Activated naive CD8-positive, alpha-beta T cell treated with anti-CD3 and anti-CD28 coated beads, Interleukin-2, amount 50 U/mL, for 16 hours (primary cell): ENCODE measurements around the gene AHNAK.
"Not testable (repeated sequence)": the region's sequence is repeated elsewhere in the genome, so short reads cannot be mapped to it uniquely, and the experiment has no call there.

Experiments used
- DNase-seq: peaks from one replicate; pipeline ENCODE4 v3.0.0-alpha.2; 2020; ENCODE audit warnings: low read depth, low spot score

AHNAK gene

GRCh38 chr11:62550478-62550877 lies 3.9 kb upstream of the AHNAK start:
- not testable (repeated sequence) for DNase-seq

- DNase-seq, result no peak
Observed at GRCh38 chr11:62548545-62549335, 2.1 kb upstream of the AHNAK start.

- no peak for DNase-seq
Observed at GRCh38 chr11:62547691-62548281, 1.2 kb upstream of the AHNAK start.

GRCh38 chr11:62546929-62547625 lies 471 bp upstream of the AHNAK start:
- no peak for DNase-seq

GRCh38 chr11:62545437-62546243 lies 966 bp downstream of the AHNAK start:
- DNase-seq, result no peak

- no peak for DNase-seq
Observed at GRCh38 chr11:62544581-62545436, 1.8 kb downstream of the AHNAK start.

GRCh38 chr11:62543680-62544444 lies 2.7 kb downstream of the AHNAK start:
- no peak for DNase-seq

- peak; percentile 53 for DNase-seq
Observed at GRCh38 chr11:62542750-62543567, 3.6 kb downstream of the AHNAK start.

- DNase-seq, result no peak
Observed at GRCh38 chr11:62542111-62542745, 4.4 kb downstream of the AHNAK start.

- no peak for DNase-seq
Observed at GRCh38 chr11:62540804-62541701, 5.6 kb downstream of the AHNAK start.

GRCh38 chr11:62539238-62539925 lies 7.2 kb downstream of the AHNAK start:
- DNase-seq, result no peak

GRCh38 chr11:62538470-62539237 lies 8.0 kb downstream of the AHNAK start:
- no peak for DNase-seq

- DNase-seq, result no peak
Observed at GRCh38 chr11:62536301-62536957, 10.2 kb downstream of the AHNAK start.

- no peak for DNase-seq
Observed at GRCh38 chr11:62535802-62536201, 10.8 kb downstream of the AHNAK start.

- no peak for DNase-seq
Observed at GRCh38 chr11:62534779-62535545, 11.6 kb downstream of the AHNAK start.
